ENCODE measurements around the gene TM4SF1. TPM values are rescaled to one million over a fixed set of nuclear protein-coding genes. Genes with fewer than 3 reads are reported as not detected.

TM4SF1 gene
- total RNA-seq, 1 experiment from 2014 or later: 0.66 TPM

DNA sequence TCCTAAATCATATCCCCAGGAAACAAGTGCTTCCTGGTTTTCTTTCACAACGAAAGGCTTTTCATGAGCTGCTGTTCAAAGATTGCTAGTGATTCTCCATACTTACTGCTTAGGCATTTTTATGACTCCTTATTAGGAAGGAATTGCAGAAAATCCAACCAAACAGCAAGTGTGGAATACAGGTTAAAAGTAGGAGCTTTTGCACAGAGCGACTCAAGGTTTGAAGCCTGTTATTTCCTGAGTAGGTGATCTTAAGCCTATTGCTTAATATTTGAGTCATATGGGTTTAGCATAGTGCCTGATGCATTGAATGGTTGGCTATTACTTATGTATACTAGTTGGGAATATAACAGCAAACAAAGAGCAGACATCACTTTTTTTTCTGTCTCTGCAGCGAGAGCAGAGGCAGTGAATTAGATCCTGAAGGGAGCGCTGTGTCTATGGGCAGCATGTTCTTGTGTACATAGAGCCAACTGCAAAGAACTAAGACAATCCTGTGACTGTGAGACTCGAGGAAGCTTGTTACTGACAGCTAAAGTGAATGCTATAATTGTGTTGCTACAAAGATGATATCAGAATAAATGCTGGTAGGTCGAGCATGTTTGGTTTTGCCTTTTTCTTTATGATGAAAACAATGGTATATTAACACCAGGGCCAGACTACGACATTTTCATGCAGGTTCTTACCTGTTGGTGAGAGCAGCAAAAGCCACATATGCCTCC, 6.3 kb downstream of the TM4SF1 start:
- BruUV-seq (replicated peaks): no TSS peak
- CTCF ChIA-PET: interaction anchor here (1.0 to 2.6 kb wide), 3 partner anchors 16 to 416 kb away, joined by 4 to 6 read pairs (median 4); no protein-coding TSS in a partner anchor
- Histone ChIP-seq H3K27me3 (ENCODE audit: insufficient read depth, low read length) (no peaks in the 10 kb centered on the region), H3K27ac (ENCODE audit: low read depth, low read length) (no peak overlapping the region), H3K9me2 (ENCODE audit: insufficient read depth) (no peaks in the 10 kb centered on the region), H2AFZ (ENCODE audit: low read depth, low read length, poor library complexity, severe bottlenecking) (peak overlapping the region; percentile 93), H3K9me3 (ENCODE audit: control insufficient read depth in 1 of 2, insufficient read depth in 1 of 2, low read depth in 1 of 2, low read length in 2 of 2) (no peaks in the 10 kb centered on the region), H3K4me3 (replicated peaks in 1 of 2; ENCODE audit: low read depth in 1 of 2, low read length in 2 of 2) (no peak overlapping the region), H3K79me2 (ENCODE audit: insufficient read depth, low read length) (no peaks in the 10 kb centered on the region), H3K36me3 (ENCODE audit: control insufficient read depth in 1 of 2, insufficient read depth in 2 of 2, low read length in 2 of 2) (no peaks in the 10 kb centered on the region), H3K4me1 (ENCODE audit: control insufficient read depth in 1 of 2, insufficient read depth in 2 of 2, low read length in 2 of 2) (peaks cover 15 to 57% of the 10 kb centered on the region in 2 experiments), H3K9ac (ENCODE audit: low read length) (no peak overlapping the region), H3K4me2 (ENCODE audit: low read length) (peak overlapping the region; percentile 28), H4K20me1 (ENCODE audit: insufficient read depth) (no peaks in the 10 kb centered on the region)
- TF ChIP-seq ZFX (IDR thresholded peaks at IDR 0.05) (no peak), TCF7L2 (IDR thresholded peaks at IDR 0.05; ENCODE audit: borderline replicate concordance, extremely low read depth, insufficient read depth, insufficient read length) (no peak), YY1 (IDR thresholded peaks at IDR 0.05; ENCODE audit: extremely low read depth, insufficient replicate concordance, low read depth, low read length) (no peak), CTCF (IDR thresholded peaks at IDR 0.05 in 2 of 3, conservative IDR thresholded peaks at IDR 0.05 in 1 of 3; ENCODE audit: borderline replicate concordance in 1 of 3, insufficient read depth in 1 of 3, low read depth in 2 of 3, low read length in 2 of 3) (peak in 2 of 3 experiments; percentile 10 to 26; a peak in 1 of 6 replicates), SP1 (IDR thresholded peaks at IDR 0.05; ENCODE audit: low read depth) (peak; percentile 9; the same call in 1 of the 2 replicates)
- TF ChIP-seq, protein P1, sequence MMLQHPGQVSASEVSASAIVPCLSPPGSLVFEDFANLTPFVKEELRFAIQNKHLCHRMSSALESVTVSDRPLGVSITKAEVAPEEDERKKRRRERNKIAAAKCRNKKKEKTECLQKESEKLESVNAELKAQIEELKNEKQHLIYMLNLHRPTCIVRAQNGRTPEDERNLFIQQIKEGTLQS (IDR thresholded peaks at IDR 0.05): no peak
- RAD21 ChIA-PET (ENCODE audit: low non-redundant PET in 1 of 2, low total read pairs in 2 of 2, uncharacterized antibody in 2 of 2, unreplicated experiment in 2 of 2): no interaction called here
- no peak for ATAC-seq
- intact Hi-C loops (cut with micrococcal nuclease): no loop called here
- POLR2A ChIA-PET: no interaction called here
- no peak for DNase-seq (ENCODE audit: low read depth, low spot score)
